ENCODE measurements around the gene TIMM10.
A peak's percentile ranks its signal among the peaks of the same experiment; 100 is the strongest.

TIMM10 gene

GRCh38 chr11:57481915-57482781 is 48.4 kb downstream of the TIMM10 start:
- Histone ChIP-seq H2AFZ (ENCODE audit: low read length) (no peak overlapping the region), H3K4me2 (ENCODE audit: low read length) (peak overlapping the region; percentile 60; the same call in 1 of the 2 replicates)

DNA sequence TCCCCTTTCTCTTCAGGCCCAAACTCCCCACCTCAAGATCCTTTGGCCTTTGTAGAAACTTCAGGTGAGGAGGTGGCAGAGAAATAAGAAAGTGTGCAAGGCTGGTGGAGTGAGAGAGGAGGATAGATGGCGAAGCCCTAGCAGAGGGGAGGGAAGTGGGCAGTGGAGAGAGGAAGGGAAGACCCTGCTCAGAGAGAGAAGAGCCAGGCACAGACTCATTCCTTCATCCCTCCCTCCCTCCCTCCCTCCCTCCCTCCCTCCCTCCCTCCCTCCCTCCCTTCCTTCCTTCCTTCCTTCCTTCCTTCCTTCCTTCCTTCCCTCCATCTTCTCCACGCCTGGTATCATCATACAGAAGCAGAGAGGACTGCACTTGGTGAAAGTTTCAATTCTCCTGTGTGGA is 49.2 kb downstream of the TIMM10 start:
- TF ChIP-seq, protein P1, sequence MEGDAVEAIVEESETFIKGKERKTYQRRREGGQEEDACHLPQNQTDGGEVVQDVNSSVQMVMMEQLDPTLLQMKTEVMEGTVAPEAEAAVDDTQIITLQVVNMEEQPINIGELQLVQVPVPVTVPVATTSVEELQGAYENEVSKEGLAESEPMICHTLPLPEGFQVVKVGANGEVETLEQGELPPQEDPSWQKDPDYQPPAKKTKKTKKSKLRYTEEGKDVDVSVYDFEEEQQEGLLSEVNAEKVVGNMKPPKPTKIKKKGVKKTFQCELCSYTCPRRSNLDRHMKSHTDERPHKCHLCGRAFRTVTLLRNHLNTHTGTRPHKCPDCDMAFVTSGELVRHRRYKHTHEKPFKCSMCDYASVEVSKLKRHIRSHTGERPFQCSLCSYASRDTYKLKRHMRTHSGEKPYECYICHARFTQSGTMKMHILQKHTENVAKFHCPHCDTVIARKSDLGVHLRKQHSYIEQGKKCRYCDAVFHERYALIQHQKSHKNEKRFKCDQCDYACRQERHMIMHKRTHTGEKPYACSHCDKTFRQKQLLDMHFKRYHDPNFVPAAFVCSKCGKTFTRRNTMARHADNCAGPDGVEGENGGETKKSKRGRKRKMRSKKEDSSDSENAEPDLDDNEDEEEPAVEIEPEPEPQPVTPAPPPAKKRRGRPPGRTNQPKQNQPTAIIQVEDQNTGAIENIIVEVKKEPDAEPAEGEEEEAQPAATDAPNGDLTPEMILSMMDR (IDR thresholded peaks at IDR 0.05; ENCODE audit: low read length) = no peak
- TF ChIP-seq EZH2 (IDR thresholded peaks at IDR 0.05; ENCODE audit: borderline replicate concordance, low read length) = no peak

More at GRCh38 chr11:57481915-57482781, 48.4 kb downstream of the TIMM10 start:
- Histone ChIP-seq H3K27ac (ENCODE audit: low read depth, low read length, poor library complexity, severe bottlenecking) (no peak overlapping the region), H4K20me1 (ENCODE audit: insufficient read depth, low read length) (no peaks in the 10 kb centered on the region), H3K9me3 (ENCODE audit: low read length) (no peaks in the 10 kb centered on the region), H3K9ac (ENCODE audit: low read length) (no peak overlapping the region), H3F3A (ENCODE audit: insufficient read depth, low read length) (no peaks in the 10 kb centered on the region), H3K36me3 (ENCODE audit: insufficient read depth, low read length) (peaks cover 29% of the 10 kb centered on the region), H3K4me3 (ENCODE audit: low read depth, low read length, poor library complexity, severe bottlenecking) (no peak overlapping the region), H3K79me2 (ENCODE audit: insufficient read depth, low read length) (no peaks in the 10 kb centered on the region), H3K27me3 (ENCODE audit: insufficient read depth, low read length) (peaks cover under 1% of the 10 kb centered on the region; the same call in 1 of the 2 replicates), H3K4me1 (ENCODE audit: insufficient read depth, low read length, severe bottlenecking) (peaks cover 29% of the 10 kb centered on the region), H3K9me2 (ENCODE audit: low read depth, low read length) (no peaks in the 10 kb centered on the region)
- TF ChIP-seq, protein P1 (IDR thresholded peaks at IDR 0.05; ENCODE audit: low read length) = no peak
- TF ChIP-seq EZH2 (IDR thresholded peaks at IDR 0.05; ENCODE audit: borderline replicate concordance, low read length) = no peak

DNA sequence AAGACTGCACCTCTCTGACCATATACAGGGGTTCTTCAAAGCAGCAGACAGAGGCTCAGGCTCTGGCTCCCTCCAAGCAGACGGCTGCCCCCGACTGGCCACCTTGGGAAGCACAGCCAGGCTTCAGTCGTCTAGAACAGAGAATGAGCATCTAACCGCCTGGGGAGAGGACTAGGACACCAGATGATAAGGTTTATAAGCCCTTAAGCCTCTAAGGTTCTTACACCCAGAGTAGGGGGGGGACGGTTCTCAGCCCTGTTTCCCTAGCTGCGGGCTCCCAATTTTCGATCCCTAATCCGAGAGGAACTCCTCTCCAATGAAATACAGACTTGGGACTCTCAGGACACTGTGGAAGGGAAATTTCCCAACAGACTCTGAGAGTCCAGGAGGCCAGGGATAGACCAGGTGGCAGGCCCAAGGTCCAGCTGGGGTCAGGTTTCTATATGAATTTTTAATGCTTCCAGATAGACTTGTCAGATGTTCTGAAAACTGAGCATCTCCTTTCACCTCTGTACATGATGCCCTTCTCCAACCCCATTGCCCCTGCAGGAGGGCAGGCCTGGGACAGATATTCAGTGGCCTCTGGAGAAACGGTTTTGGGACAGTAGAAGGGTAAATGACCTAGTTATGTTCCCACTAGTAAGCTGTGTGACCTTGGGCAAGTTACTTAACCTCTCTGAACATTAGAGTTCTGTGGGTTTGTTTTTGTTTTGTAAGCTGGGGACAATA is 50.0 kb downstream of the TIMM10 start:
- no peaks in the 10 kb centered on the region for H4K20me1 ChIP-seq (ENCODE audit: insufficient read depth, low read length)
- no peaks in the 10 kb centered on the region for H3F3A ChIP-seq (ENCODE audit: insufficient read depth, low read length)
- no peaks in the 10 kb centered on the region for H3K9me3 ChIP-seq (ENCODE audit: low read length)
- TF ChIP-seq, protein P1 (IDR thresholded peaks at IDR 0.05; ENCODE audit: low read length) = peak; percentile 88
- TF ChIP-seq EZH2 (IDR thresholded peaks at IDR 0.05; ENCODE audit: borderline replicate concordance, low read length) = no peak
- peaks cover 23% of the 10 kb centered on the region for H3K36me3 ChIP-seq (ENCODE audit: insufficient read depth, low read length)
- H3K27ac ChIP-seq (ENCODE audit: low read depth, low read length, poor library complexity, severe bottlenecking) = no peak overlapping the region
- peaks cover 6% of the 10 kb centered on the region; the same call in 1 of the 2 replicates for H3K27me3 ChIP-seq (ENCODE audit: insufficient read depth, low read length)
- H3K4me1 ChIP-seq (ENCODE audit: insufficient read depth, low read length, severe bottlenecking) = peaks cover 36% of the 10 kb centered on the region
- no peak overlapping the region for H3K4me3 ChIP-seq (ENCODE audit: low read depth, low read length, poor library complexity, severe bottlenecking)
- no peak overlapping the region for H3K4me2 ChIP-seq (ENCODE audit: low read length)
- no peaks in the 10 kb centered on the region for H3K79me2 ChIP-seq (ENCODE audit: insufficient read depth, low read length)
- no peak overlapping the region for H3K9ac ChIP-seq (ENCODE audit: low read length)
- no peaks in the 10 kb centered on the region for H3K9me2 ChIP-seq (ENCODE audit: low read depth, low read length)
- H2AFZ ChIP-seq (ENCODE audit: low read length) = no peak overlapping the region

More for the DNA sequence above, 49.2 kb downstream of the TIMM10 start:
- H3K9ac ChIP-seq (ENCODE audit: low read length) = no peak overlapping the region
- H3K79me2 ChIP-seq (ENCODE audit: insufficient read depth, low read length) = no peaks in the 10 kb centered on the region
- H3K4me3 ChIP-seq (ENCODE audit: low read depth, low read length, poor library complexity, severe bottlenecking) = no peak overlapping the region
- H3K27me3 ChIP-seq (ENCODE audit: insufficient read depth, low read length) = peaks cover 6% of the 10 kb centered on the region; the same call in 1 of the 2 replicates
- no peak overlapping the region for H3K4me2 ChIP-seq (ENCODE audit: low read length)
- no peaks in the 10 kb centered on the region for H4K20me1 ChIP-seq (ENCODE audit: insufficient read depth, low read length)
- no peaks in the 10 kb centered on the region for H3F3A ChIP-seq (ENCODE audit: insufficient read depth, low read length)
- H3K9me3 ChIP-seq (ENCODE audit: low read length) = no peaks in the 10 kb centered on the region
- no peaks in the 10 kb centered on the region for H3K9me2 ChIP-seq (ENCODE audit: low read depth, low read length)
- peaks cover 29% of the 10 kb centered on the region for H3K36me3 ChIP-seq (ENCODE audit: insufficient read depth, low read length)
- H2AFZ ChIP-seq (ENCODE audit: low read length) = no peak overlapping the region
- H3K27ac ChIP-seq (ENCODE audit: low read depth, low read length, poor library complexity, severe bottlenecking) = no peak overlapping the region
- peaks cover 34% of the 10 kb centered on the region for H3K4me1 ChIP-seq (ENCODE audit: insufficient read depth, low read length, severe bottlenecking)
